Loucy (cell line): ENCODE data around the gene COMMD2.

Experiments used
- H2AFZ ChIP-seq: fragments of 200-600 bp; sonication (generic); 2 replicates; pipeline ENCODE4 v1.6.0; 2016; ENCODE audit warnings: antibody characterized with exemption, mild to moderate bottlenecking, low read length, moderate library complexity
- H3F3A ChIP-seq: fragments of 200-600 bp; 2 replicates; pipeline ENCODE4 v1.6.0; 2016; ENCODE audit warnings: antibody characterized with exemption, low read depth, mild to moderate bottlenecking
- H3K27me3 ChIP-seq: fragments of 200-600 bp; sonication (generic); 2 replicates; pipeline ENCODE4 v1.6.1; 2014; ENCODE audit warnings: low read length, mild to moderate bottlenecking; ENCODE audit not compliant: insufficient read depth, poor library complexity, severe bottlenecking
- H3K36me3 ChIP-seq: fragments of 200-600 bp; sonication (generic); 2 replicates; pipeline ENCODE4 v1.6.1; 2016; ENCODE audit warnings: low read length; ENCODE audit not compliant: insufficient read depth
- H3K4me1 ChIP-seq: fragments of 200-600 bp; sonication (generic); 2 replicates; pipeline ENCODE4 v1.5.1; 2014; ENCODE audit warnings: low read length, mild to moderate bottlenecking; ENCODE audit not compliant: insufficient read depth, poor library complexity, severe bottlenecking
- H3K4me2 ChIP-seq: fragments of 200-600 bp; sonication (generic); 2 replicates; pipeline ENCODE4 v1.6.0; 2014; ENCODE audit warnings: antibody characterized with exemption, low read length, low read depth, mild to moderate bottlenecking; ENCODE audit not compliant: poor library complexity, severe bottlenecking
- H3K4me3 ChIP-seq: fragments of 200-600 bp; sonication (generic); 2 replicates; pipeline ENCODE4 v1.5.1; 2014; ENCODE audit warnings: low read length, mild to moderate bottlenecking, mixed read lengths; ENCODE audit not compliant: poor library complexity, severe bottlenecking
- H3K79me2 ChIP-seq: fragments of 200-600 bp; sonication (generic); 2 replicates; pipeline ENCODE4 v1.6.1; 2014; ENCODE audit warnings: low read length; ENCODE audit not compliant: insufficient read depth
- H3K9ac ChIP-seq: fragments of 200-600 bp; sonication (generic); 2 replicates; pipeline ENCODE4 v1.6.0; 2014; ENCODE audit warnings: mild to moderate bottlenecking, low read depth, low read length, moderate library complexity; ENCODE audit not compliant: poor library complexity, severe bottlenecking
- H3K9me2 ChIP-seq: fragments of 200-600 bp; sonication (generic); replicated peaks from 2 replicates; pipeline ENCODE4 v1.6.1; 2016; ENCODE audit warnings: low read depth, low read length, mixed read lengths
- H3K9me3 ChIP-seq: fragments of 200-600 bp; sonication (generic); 2 replicates; pipeline ENCODE4 v1.6.1; 2014; ENCODE audit warnings: mild to moderate bottlenecking, antibody characterized with exemption, low read length, low read depth; ENCODE audit not compliant: insufficient read depth
- H4K20me1 ChIP-seq: fragments of 200-600 bp; sonication (generic); 2 replicates; pipeline ENCODE4 v1.6.0; 2014; ENCODE audit warnings: antibody characterized with exemption, low read length, mild to moderate bottlenecking; ENCODE audit not compliant: insufficient read depth, poor library complexity, severe bottlenecking
- CTCF ChIP-seq: fragments of 200-600 bp; sonication (generic); conservative IDR thresholded peaks from 2 replicates; pipeline ENCODE4 v1.5.1; 2014; ENCODE audit warnings: mild to moderate bottlenecking, antibody characterized with exemption, low read length
- EZH2phosphoT487 ChIP-seq: fragments of 200-600 bp; IDR thresholded peaks from 2 replicates; pipeline ENCODE4 v1.6.1; 2018; ENCODE audit warnings: antibody characterized with exemption, mild to moderate bottlenecking, moderate library complexity, borderline replicate concordance

COMMD2 gene

GRCh38 chr3:149790698-149791097 is 38.4 kb upstream of the COMMD2 start:
- TF ChIP-seq CTCF (no peak), EZH2phosphoT487 (no peak)
- Histone ChIP-seq H3K4me1 (no peaks in the 10 kb centered on the region), H2AFZ (no peak overlapping the region), H3K27me3 (no peaks in the 10 kb centered on the region), H3K9me3 (no peaks in the 10 kb centered on the region), H3K36me3 (no peaks in the 10 kb centered on the region), H3K9me2 (no peaks in the 10 kb centered on the region), H3K9ac (no peak overlapping the region), H3K4me3 (no peak overlapping the region), H4K20me1 (no peaks in the 10 kb centered on the region), H3F3A (no peaks in the 10 kb centered on the region), H3K4me2 (no peak overlapping the region), H3K79me2 (no peaks in the 10 kb centered on the region)

DNA sequence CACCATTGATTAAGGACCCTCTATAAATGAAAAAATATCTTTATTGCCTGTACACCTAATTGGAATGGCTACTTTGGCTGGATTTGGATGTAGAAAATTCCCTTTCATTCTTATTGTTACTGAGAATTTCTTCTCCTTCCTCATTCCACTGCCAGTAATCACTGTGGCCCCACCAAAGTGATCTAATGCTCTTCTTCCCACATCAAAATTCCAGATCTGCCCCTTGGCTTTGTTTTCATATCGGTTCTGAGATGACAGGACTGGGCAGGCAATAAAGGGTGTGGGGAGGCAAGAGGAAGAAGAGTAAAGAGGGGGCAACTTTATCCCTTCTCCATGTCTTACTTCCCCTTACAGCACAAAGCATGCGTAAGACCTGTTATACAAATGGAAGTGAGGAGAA is 38.0 kb upstream of the COMMD2 start:
- Histone ChIP-seq H3K9ac (no peak overlapping the region), H2AFZ (no peak overlapping the region), H3K4me2 (no peak overlapping the region), H3K9me2 (no peaks in the 10 kb centered on the region), H3K27me3 (no peaks in the 10 kb centered on the region), H3K9me3 (no peaks in the 10 kb centered on the region), H3K4me3 (no peak overlapping the region), H3K79me2 (no peaks in the 10 kb centered on the region), H3K4me1 (no peaks in the 10 kb centered on the region), H3K36me3 (no peaks in the 10 kb centered on the region), H4K20me1 (no peaks in the 10 kb centered on the region), H3F3A (no peaks in the 10 kb centered on the region)
- TF ChIP-seq EZH2phosphoT487 (no peak), CTCF (no peak)

DNA sequence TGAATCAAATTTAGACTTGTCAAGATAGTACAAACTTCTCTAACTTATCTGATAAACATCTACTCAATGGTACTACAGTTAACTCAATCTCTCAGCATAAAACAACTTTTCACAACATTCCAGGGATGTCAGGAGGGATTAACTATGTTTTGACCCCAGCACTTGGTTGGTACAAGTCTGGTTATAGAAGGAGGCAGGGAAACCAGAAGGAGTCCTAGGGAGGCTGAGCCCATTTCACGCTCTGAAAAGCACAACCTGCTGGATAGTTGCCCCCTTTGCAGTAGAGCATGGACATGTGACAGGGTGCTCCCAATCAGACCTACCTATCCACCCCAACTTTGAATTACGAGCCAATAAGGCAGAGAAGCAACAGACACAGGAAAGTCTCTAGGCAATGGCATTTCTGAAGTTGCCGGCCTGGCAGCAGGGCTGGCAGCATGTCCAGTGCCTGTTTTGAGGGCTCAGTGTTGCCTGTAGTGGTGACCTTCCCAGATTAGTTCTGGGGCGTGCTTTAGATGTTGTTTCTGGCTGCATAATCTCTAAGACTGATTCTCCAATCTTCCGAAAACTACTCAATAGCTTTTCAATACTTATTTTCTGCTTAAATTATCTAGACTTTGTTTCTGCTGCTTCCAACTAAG is 31.9 kb upstream of the COMMD2 start:
- Histone ChIP-seq H3K9ac (no peak overlapping the region), H3K9me2 (no peaks in the 10 kb centered on the region), H3K27me3 (no peaks in the 10 kb centered on the region), H3K4me3 (no peak overlapping the region), H2AFZ (no peak overlapping the region), H3K4me1 (no peaks in the 10 kb centered on the region), H4K20me1 (no peaks in the 10 kb centered on the region), H3K79me2 (no peaks in the 10 kb centered on the region), H3K36me3 (no peaks in the 10 kb centered on the region), H3K4me2 (no peak overlapping the region), H3F3A (no peaks in the 10 kb centered on the region), H3K9me3 (no peaks in the 10 kb centered on the region)
- TF ChIP-seq EZH2phosphoT487 (no peak), CTCF (no peak)
